GM23338 (cell line): ENCODE measurements around the gene ALDH1A2. TPM values are rescaled to one million over a fixed set of nuclear protein-coding genes. Genes with fewer than 3 reads are reported as not detected.

Source experiments
- ATAC-seq: fragments of 200-7000 bp; cut with Tn5 transposase; 3 replicates; pipeline ENCODE4 v1.9.1; 2020
- DNase-seq: peaks from one replicate; pipeline ENCODE4 v3.0.0-alpha.2; 2015; ENCODE audit warnings: low spot score
- H2AFZ ChIP-seq: fragments of 200-600 bp; sonication (generic); 2 replicates; pipeline ENCODE4 v1.8.0; 2016; ENCODE audit warnings: antibody characterized with exemption, mild to moderate bottlenecking, moderate library complexity
- H3F3A ChIP-seq: fragments of 200-600 bp; sonication (generic); replicated peaks from 2 replicates; pipeline ENCODE4 v1.8.0; 2017; ENCODE audit warnings: antibody characterized with exemption, mixed run types, low read depth
- H3K27ac ChIP-seq: fragments of 200-600 bp; sonication (generic); 2 replicates; pipeline ENCODE4 v1.6.1; 2016; ENCODE audit warnings: low read depth
- H3K27me3 ChIP-seq: fragments of 200-600 bp; sonication (generic); 2 replicates; pipeline ENCODE4 v1.8.0; 2016; ENCODE audit warnings: mild to moderate bottlenecking, mixed run types, moderate library complexity; ENCODE audit not compliant: insufficient read depth
- H3K36me3 ChIP-seq: fragments of 200-600 bp; sonication (generic); 2 replicates; pipeline ENCODE4 v1.8.0; 2016; ENCODE audit warnings: mild to moderate bottlenecking; ENCODE audit not compliant: insufficient read depth
- H3K4me1 ChIP-seq: fragments of 200-600 bp; sonication (generic); 2 replicates; pipeline ENCODE4 v1.8.0; 2016; ENCODE audit warnings: mild to moderate bottlenecking, moderate library complexity; ENCODE audit not compliant: insufficient read depth
- H3K4me2 ChIP-seq: fragments of 200-600 bp; sonication (generic); 2 replicates; pipeline ENCODE4 v1.7.1; 2017; ENCODE audit warnings: mixed run types
- H3K4me3 ChIP-seq: fragments of 200-600 bp; sonication (generic); 2 replicates; pipeline ENCODE4 v1.6.1; 2016; ENCODE audit warnings: mixed run types
- H3K79me2 ChIP-seq: fragments of 200-600 bp; sonication (generic); replicated peaks from 2 replicates; pipeline ENCODE4 v1.8.0; 2017; ENCODE audit warnings: mild to moderate bottlenecking; ENCODE audit not compliant: insufficient read depth
- H3K9me2 ChIP-seq: fragments of 200-600 bp; sonication (generic); 2 replicates; pipeline ENCODE4 v1.8.0; 2017; ENCODE audit not compliant: insufficient read depth
- H4K20me1 ChIP-seq: fragments of 200-600 bp; sonication (generic); replicated peaks from 2 replicates; pipeline ENCODE4 v1.8.0; 2017; ENCODE audit warnings: mild to moderate bottlenecking; ENCODE audit not compliant: insufficient read depth
- H3K27ac Mint-ChIP-seq: 2 replicates; pipeline ENCODE4 v1.8.0; 2020; ENCODE audit warnings: inconsistent platforms, mild to moderate bottlenecking, moderate library complexity, mixed read lengths
- H3K27me3 Mint-ChIP-seq: 3 replicates; pipeline ENCODE4 v1.8.0; 2022; ENCODE audit warnings: low read depth, mild to moderate bottlenecking, moderate library complexity, mixed read lengths, inconsistent platforms; ENCODE audit not compliant: insufficient read depth, poor library complexity
- H3K36me3 Mint-ChIP-seq: 3 replicates; pipeline ENCODE4 v1.8.0; 2021; ENCODE audit warnings: low read depth, mild to moderate bottlenecking, inconsistent platforms, moderate library complexity, mixed read lengths
- H3K4me1 Mint-ChIP-seq: 3 replicates; pipeline ENCODE4 v1.8.0; 2020; ENCODE audit warnings: mild to moderate bottlenecking, inconsistent platforms, mixed read lengths
- H3K4me3 Mint-ChIP-seq: 3 replicates; pipeline ENCODE4 v1.8.0; 2021; ENCODE audit warnings: moderate library complexity, mild to moderate bottlenecking, inconsistent platforms, mixed read lengths
- H3K9me3 Mint-ChIP-seq: 3 replicates; pipeline ENCODE4 v1.8.0; 2020; ENCODE audit warnings: moderate library complexity, mild to moderate bottlenecking, inconsistent platforms, mixed read lengths
- CREB1 ChIP-seq: fragments of 250-450 bp; sonication (Bioruptor Pico); IDR thresholded peaks from 2 replicates; pipeline ENCODE4 v1.5.0; 2020; ENCODE audit warnings: low read depth, mild to moderate bottlenecking, moderate library complexity
- ETS1 ChIP-seq: IDR thresholded peaks from 2 replicates; pipeline ENCODE4 v1.6.1; 2016; ENCODE audit warnings: antibody characterized with exemption
- POLR2AphosphoS5 ChIP-seq: IDR thresholded peaks from 2 replicates; pipeline ENCODE4 v1.6.1; 2016; ENCODE audit warnings: antibody characterized with exemption, low read depth
- STAT1 ChIP-seq: IDR thresholded peaks from one replicate; pipeline ENCODE4 v1.6.1; 2016; ENCODE audit warnings: antibody characterized with exemption; ENCODE audit not compliant: unreplicated experiment
- ZNF331 ChIP-seq: fragments of 250-450 bp; sonication (Bioruptor Pico); IDR thresholded peaks from 2 replicates; pipeline ENCODE4 v1.5.0; 2020; ENCODE audit warnings: low read depth, mild to moderate bottlenecking, moderate library complexity
- polyA plus RNA-seq: library from polyadenylated mRNA; unstranded; fragments of >200 nt; fragmentation: Nextera tagmentation; extraction: Ambion mirVana; gene quantifications from 2 replicates; pipeline ENCODE4 v1.2.1, GENCODE V29; 2016
- total RNA-seq: library from RNA; depleted of rRNA; stranded (reverse); fragments of >200 nt; shearing (Covaris generic); gene quantifications from 2 replicates; pipeline ENCODE4 v1.2.3, GENCODE V29; 2014
- TF ChIP-seq, protein P1 (sequence below), 2 experiments: fragments of 200-600 bp in 1 of 2; sonication (generic) in 1 of 2; conservative IDR thresholded peaks; 2 replicates each; pipeline versions ENCODE4 v1.5.1 to v1.6.1; 2016 to 2017; ENCODE audit warnings: antibody characterized with exemption in 2 of 2, low read depth in 2 of 2, mild to moderate bottlenecking in 2 of 2, moderate library complexity in 1 of 2
- TF ChIP-seq, protein P2 (sequence below): fragments of 250-450 bp; sonication (Bioruptor Pico); IDR thresholded peaks from 2 replicates; pipeline ENCODE4 v1.5.0; 2020; ENCODE audit warnings: mild to moderate bottlenecking, moderate library complexity

Gene ALDH1A2
- total and polyA plus RNA-seq, 2 experiments from 2014 or later, result 0.80 TPM; not detected in 1

- no peak for TF ChIP-seq ZNF331 (CRISPR knock-in tag)
Measured at GRCh38 chr15:57947781-57948180, 117.7 kb downstream of the ALDH1A2 start (continued).

DNA sequence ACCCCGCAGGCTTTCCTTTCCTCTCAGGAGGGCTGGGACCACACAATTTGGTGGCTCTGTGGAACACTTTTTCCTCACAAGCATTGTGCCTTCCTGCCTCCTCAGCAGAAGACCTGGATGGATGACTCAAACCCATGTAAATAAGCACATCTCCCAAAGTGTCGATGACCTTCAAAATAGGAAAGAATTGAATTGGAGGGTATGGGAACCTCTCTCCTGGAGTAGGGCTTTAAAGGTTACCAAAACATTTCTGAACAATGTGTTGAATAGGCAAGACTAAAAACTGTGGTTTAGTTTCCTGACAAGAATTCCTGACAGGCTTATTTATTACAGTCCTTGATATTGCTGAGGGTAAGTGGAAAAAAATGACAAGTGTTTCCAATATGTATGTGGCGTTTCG lies 118.2 kb downstream of the ALDH1A2 start:
- Histone ChIP-seq H3K4me2 (no peak overlapping the region), H2AFZ (no peak overlapping the region), H3K4me1 (no peaks in the 10 kb centered on the region)

GRCh38 chr15:57946491-57947048 lies 118.9 kb downstream of the ALDH1A2 start:
- Histone ChIP-seq H3K36me3 (no peaks in the 10 kb centered on the region), H3K79me2 (no peaks in the 10 kb centered on the region), H4K20me1 (no peaks in the 10 kb centered on the region), H3K9me2 (peaks cover 3% of the 10 kb centered on the region; the same call in 1 of the 2 replicates), H2AFZ (no peak overlapping the region), H3K4me3 (no peak overlapping the region), H3K27ac (no peak overlapping the region), H3K4me2 (no peak overlapping the region), H3F3A (no peaks in the 10 kb centered on the region), H3K4me1 (no peaks in the 10 kb centered on the region), H3K27me3 (no peaks in the 10 kb centered on the region)
- DNase-seq (no peak), ATAC-seq (no peak)
- Mint-ChIP-seq H3K9me3 (no peaks in the 10 kb centered on the region; the same call in 2 of the 3 replicates), H3K27ac (no peak overlapping the region), H3K4me1 (0 out of 3 replicates have a peak, but pooled peaks cover 2% of the 10 kb centered on the region), H3K36me3 (no peaks in the 10 kb centered on the region), H3K27me3 (no peaks in the 10 kb centered on the region), H3K4me3 (no peak overlapping the region)
- TF ChIP-seq POLR2AphosphoS5 (no peak), ETS1 (no peak), CREB1 (CRISPR knock-in tag) (no peak), STAT1 (no peak)
- TF ChIP-seq, protein P1, sequence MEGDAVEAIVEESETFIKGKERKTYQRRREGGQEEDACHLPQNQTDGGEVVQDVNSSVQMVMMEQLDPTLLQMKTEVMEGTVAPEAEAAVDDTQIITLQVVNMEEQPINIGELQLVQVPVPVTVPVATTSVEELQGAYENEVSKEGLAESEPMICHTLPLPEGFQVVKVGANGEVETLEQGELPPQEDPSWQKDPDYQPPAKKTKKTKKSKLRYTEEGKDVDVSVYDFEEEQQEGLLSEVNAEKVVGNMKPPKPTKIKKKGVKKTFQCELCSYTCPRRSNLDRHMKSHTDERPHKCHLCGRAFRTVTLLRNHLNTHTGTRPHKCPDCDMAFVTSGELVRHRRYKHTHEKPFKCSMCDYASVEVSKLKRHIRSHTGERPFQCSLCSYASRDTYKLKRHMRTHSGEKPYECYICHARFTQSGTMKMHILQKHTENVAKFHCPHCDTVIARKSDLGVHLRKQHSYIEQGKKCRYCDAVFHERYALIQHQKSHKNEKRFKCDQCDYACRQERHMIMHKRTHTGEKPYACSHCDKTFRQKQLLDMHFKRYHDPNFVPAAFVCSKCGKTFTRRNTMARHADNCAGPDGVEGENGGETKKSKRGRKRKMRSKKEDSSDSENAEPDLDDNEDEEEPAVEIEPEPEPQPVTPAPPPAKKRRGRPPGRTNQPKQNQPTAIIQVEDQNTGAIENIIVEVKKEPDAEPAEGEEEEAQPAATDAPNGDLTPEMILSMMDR (conservative IDR thresholded peaks at IDR 0.05; ENCODE audit: low read depth in 2 of 2), result no peak
- TF ChIP-seq, protein P2, sequence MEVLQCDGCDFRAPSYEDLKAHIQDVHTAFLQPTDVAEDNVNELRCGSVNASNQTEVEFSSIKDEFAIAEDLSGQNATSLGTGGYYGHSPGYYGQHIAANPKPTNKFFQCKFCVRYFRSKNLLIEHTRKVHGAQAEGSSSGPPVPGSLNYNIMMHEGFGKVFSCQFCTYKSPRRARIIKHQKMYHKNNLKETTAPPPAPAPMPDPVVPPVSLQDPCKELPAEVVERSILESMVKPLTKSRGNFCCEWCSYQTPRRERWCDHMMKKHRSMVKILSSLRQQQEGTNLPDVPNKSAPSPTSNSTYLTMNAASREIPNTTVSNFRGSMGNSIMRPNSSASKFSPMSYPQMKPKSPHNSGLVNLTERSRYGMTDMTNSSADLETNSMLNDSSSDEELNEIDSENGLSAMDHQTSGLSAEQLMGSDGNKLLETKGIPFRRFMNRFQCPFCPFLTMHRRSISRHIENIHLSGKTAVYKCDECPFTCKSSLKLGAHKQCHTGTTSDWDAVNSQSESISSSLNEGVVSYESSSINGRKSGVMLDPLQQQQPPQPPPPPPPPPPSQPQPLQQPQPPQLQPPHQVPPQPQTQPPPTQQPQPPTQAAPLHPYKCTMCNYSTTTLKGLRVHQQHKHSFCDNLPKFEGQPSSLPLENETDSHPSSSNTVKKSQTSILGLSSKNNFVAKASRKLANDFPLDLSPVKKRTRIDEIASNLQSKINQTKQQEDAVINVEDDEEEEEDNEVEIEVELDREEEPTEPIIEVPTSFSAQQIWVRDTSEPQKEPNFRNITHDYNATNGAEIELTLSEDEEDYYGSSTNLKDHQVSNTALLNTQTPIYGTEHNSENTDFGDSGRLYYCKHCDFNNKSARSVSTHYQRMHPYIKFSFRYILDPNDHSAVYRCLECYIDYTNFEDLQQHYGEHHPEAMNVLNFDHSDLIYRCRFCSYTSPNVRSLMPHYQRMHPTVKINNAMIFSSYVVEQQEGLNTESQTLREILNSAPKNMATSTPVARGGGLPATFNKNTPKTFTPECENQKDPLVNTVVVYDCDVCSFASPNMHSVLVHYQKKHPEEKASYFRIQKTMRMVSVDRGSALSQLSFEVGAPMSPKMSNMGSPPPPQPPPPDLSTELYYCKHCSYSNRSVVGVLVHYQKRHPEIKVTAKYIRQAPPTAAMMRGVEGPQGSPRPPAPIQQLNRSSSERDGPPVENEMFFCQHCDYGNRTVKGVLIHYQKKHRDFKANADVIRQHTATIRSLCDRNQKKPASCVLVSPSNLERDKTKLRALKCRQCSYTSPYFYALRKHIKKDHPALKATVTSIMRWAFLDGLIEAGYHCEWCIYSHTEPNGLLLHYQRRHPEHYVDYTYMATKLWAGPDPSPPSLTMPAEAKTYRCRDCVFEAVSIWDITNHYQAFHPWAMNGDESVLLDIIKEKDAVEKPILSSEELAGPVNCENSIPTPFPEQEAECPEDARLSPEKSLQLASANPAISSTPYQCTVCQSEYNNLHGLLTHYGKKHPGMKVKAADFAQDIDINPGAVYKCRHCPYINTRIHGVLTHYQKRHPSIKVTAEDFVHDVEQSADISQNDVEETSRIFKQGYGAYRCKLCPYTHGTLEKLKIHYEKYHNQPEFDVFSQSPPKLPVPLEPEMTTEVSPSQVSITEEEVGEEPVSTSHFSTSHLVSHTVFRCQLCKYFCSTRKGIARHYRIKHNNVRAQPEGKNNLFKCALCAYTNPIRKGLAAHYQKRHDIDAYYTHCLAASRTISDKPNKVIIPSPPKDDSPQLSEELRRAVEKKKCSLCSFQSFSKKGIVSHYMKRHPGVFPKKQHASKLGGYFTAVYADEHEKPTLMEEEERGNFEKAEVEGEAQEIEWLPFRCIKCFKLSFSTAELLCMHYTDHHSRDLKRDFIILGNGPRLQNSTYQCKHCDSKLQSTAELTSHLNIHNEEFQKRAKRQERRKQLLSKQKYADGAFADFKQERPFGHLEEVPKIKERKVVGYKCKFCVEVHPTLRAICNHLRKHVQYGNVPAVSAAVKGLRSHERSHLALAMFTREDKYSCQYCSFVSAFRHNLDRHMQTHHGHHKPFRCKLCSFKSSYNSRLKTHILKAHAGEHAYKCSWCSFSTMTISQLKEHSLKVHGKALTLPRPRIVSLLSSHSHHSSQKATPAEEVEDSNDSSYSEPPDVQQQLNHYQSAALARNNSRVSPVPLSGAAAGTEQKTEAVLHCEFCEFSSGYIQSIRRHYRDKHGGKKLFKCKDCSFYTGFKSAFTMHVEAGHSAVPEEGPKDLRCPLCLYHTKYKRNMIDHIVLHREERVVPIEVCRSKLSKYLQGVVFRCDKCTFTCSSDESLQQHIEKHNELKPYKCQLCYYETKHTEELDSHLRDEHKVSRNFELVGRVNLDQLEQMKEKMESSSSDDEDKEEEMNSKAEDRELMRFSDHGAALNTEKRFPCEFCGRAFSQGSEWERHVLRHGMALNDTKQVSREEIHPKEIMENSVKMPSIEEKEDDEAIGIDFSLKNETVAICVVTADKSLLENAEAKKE (CRISPR knock-in tag), result no peak

More for the DNA sequence above, 118.2 kb downstream of the ALDH1A2 start:
- Mint-ChIP-seq H3K27me3 (no peaks in the 10 kb centered on the region), H3K9me3 (no peaks in the 10 kb centered on the region; the same call in 2 of the 3 replicates), H3K36me3 (no peaks in the 10 kb centered on the region), H3K4me3 (no peak overlapping the region), H3K27ac (no peak overlapping the region), H3K4me1 (0 out of 3 replicates have a peak, but pooled peaks cover 2% of the 10 kb centered on the region)
- Histone ChIP-seq H3K79me2 (no peaks in the 10 kb centered on the region), H3K27me3 (no peaks in the 10 kb centered on the region), H3K4me3 (no peak overlapping the region), H3K36me3 (no peaks in the 10 kb centered on the region), H3K9me2 (no peaks in the 10 kb centered on the region), H3F3A (no peaks in the 10 kb centered on the region), H3K27ac (no peak overlapping the region), H4K20me1 (no peaks in the 10 kb centered on the region)
- ATAC-seq (no peak), DNase-seq (no peak)
- TF ChIP-seq CREB1 (CRISPR knock-in tag), result no peak
